Measurements from ENCODE around the gene SLCO2A1. TPM values are rescaled to one million over a fixed set of nuclear protein-coding genes. Genes with fewer than 3 reads are reported as not detected.

SLCO2A1 gene
- total RNA-seq, 4 donors from 2014 or later: 0.07 to 2.4 (median 1.3) TPM

DNA sequence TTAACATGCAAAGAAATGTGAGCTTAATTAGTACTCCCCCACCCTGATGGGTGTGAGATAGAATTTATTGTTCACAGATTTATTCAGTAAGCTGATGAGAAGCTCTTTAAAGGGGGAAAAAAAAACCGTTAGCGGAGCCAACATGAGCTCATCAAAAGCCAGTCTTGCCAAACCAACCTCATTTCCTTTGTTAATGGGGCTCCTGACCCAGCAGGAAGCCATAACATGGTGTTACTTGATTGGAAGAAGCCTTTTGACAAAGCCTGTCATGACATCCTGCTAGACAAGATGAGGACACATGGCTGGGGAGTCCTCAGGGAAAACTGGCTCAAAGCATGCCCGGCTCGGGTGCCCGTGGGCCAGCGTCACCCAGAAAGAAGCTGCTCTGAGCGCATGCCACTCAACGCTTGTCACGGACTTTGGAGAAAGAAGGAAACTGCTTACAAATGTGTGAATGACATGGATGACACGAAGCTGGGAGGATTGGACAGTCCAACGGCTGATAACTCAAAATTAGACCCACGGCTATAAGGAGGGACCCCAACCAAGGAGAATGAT, 64.6 kb downstream of the SLCO2A1 start:
- Histone ChIP-seq H3K36me3 (no peaks in the 10 kb centered on the region), H3K4me3 (no peak overlapping the region), H3K27ac (no peak overlapping the region), H3K4me1 (peaks cover 0 to 11% of the 10 kb centered on the region in 2 donors), H3K27me3 (no peaks in the 10 kb centered on the region), H3K9me3 (no peaks in the 10 kb centered on the region)
- TF ChIP-seq, protein P1, sequence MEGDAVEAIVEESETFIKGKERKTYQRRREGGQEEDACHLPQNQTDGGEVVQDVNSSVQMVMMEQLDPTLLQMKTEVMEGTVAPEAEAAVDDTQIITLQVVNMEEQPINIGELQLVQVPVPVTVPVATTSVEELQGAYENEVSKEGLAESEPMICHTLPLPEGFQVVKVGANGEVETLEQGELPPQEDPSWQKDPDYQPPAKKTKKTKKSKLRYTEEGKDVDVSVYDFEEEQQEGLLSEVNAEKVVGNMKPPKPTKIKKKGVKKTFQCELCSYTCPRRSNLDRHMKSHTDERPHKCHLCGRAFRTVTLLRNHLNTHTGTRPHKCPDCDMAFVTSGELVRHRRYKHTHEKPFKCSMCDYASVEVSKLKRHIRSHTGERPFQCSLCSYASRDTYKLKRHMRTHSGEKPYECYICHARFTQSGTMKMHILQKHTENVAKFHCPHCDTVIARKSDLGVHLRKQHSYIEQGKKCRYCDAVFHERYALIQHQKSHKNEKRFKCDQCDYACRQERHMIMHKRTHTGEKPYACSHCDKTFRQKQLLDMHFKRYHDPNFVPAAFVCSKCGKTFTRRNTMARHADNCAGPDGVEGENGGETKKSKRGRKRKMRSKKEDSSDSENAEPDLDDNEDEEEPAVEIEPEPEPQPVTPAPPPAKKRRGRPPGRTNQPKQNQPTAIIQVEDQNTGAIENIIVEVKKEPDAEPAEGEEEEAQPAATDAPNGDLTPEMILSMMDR (IDR thresholded peaks at IDR 0.05 in 4 of 5, conservative IDR thresholded peaks at IDR 0.05 in 1 of 5): no peak
- no peak for TF ChIP-seq POLR2A (IDR thresholded peaks at IDR 0.05)
- intact Hi-C loops (cut with DNase I; ENCODE audit: low total_unique reads) (no loop called here), in situ Hi-C loops (cut with MboI; ENCODE audit: low sequenced_read_pairs in 4 of 4) (no loop called here)
- no peak for DNase-seq
- ATAC-seq: no peak

DNA sequence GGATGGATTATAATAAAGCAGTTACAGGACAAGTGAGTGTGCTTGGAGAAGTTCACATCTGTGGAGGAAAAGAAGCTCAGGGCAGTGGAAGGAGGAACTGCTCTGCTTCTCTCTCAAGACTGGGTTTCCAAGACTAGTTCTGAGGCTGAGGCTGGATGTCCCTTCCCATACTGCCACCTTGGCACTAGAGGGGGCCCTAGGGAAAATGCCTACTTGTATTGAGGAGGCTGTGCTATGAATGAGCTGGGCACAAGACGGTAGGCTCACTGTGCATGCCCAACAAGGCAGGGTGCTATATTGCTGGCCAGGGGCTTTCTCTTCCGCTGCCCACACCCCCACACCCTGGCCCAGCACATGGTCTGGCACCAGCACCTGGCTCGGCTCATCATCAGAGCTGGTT, 65.2 kb downstream of the SLCO2A1 start:
- H3K4me1 ChIP-seq: peaks cover 0 to 11% of the 10 kb centered on the region in 2 donors
- H3K27me3 ChIP-seq: no peaks in the 10 kb centered on the region
- no peaks in the 10 kb centered on the region for H3K36me3 ChIP-seq
- no peaks in the 10 kb centered on the region for H3K9me3 ChIP-seq
- in situ Hi-C loops (cut with MboI; ENCODE audit: low sequenced_read_pairs in 4 of 4): no loop called here
- no peak for DNase-seq
- intact Hi-C loops (cut with DNase I; ENCODE audit: low total_unique reads): no loop called here
- no peak for ATAC-seq
- H3K4me3 ChIP-seq: no peak overlapping the region
- H3K27ac ChIP-seq: peak overlapping the region in 1 of 4 donors; percentile 27
- TF ChIP-seq, protein P1 (IDR thresholded peaks at IDR 0.05 in 4 of 5, conservative IDR thresholded peaks at IDR 0.05 in 1 of 5): no peak
- TF ChIP-seq POLR2A (IDR thresholded peaks at IDR 0.05): no peak

DNA sequence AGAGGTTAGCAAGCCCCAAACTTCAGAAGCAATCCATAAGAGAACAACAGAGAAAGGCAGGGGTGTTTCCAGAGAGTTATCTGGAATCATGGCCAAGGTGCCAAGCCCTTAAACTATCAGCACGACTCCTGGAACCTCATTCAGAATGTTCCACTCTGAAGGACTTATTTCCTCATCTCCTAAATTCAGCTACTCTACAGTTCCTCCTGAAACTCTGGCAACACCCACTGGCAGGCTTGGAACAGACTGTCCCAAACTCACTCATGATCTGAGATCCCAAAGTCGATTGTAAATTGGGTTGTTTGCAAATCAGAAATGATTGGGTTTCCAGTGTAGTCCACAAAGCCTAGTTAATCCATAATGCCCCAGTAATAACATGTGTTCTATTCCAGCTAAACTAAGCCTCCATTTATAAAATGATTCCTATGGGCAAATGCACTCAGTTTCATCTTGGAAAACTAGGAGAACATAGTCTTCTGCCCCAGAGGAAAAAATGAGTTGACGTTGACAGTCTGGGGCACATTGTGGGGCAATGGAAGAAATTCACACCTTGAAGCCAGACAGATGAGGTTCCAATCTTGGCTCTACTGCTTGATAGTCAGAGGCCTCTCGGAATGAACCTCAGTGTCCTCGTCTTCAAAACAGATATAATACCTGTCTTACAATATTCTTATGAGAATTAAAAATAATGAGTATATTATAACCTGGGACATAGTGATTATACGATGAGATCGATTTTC, 65.9 kb downstream of the SLCO2A1 start:
- intact Hi-C loops (cut with DNase I; ENCODE audit: low total_unique reads): no loop called here
- Histone ChIP-seq H3K27me3 (no peaks in the 10 kb centered on the region), H3K4me3 (no peak overlapping the region), H3K9me3 (no peaks in the 10 kb centered on the region), H3K4me1 (peaks cover 0 to 12% of the 10 kb centered on the region in 2 donors), H3K27ac (peak overlapping the region in 1 of 4 donors; percentile 27), H3K36me3 (no peaks in the 10 kb centered on the region)
- peak in 1 of 2 donors; percentile 40 for DNase-seq
- TF ChIP-seq, protein P1 (IDR thresholded peaks at IDR 0.05 in 4 of 5, conservative IDR thresholded peaks at IDR 0.05 in 1 of 5): no peak
- no peak for TF ChIP-seq POLR2A (IDR thresholded peaks at IDR 0.05)
- peak; percentile 73 to 86 for ATAC-seq
- in situ Hi-C loops (cut with MboI; ENCODE audit: low sequenced_read_pairs in 4 of 4): no loop called here

DNA sequence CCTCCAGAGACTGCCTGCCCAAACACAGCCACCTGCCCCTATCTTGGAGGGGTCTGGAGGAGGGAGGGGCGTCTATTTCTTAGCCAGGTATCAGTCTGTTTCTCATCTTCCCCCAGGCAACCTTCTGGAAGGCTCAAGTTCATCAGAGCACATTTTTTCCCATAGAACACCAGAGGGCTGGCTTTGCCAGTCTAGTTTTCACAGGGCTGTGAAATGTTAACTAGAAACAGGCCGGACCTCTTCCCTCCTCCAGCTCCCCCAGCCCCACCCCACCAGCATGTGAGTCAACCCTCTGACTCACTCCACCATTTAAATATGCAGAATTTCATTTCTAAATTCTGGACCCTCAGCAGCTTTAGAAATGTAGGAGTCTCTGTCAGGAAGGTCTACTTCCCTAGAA, 66.9 kb downstream of the SLCO2A1 start:
- no peak for ATAC-seq
- Histone ChIP-seq H3K4me3 (no peak overlapping the region), H3K27me3 (no peaks in the 10 kb centered on the region), H3K36me3 (no peaks in the 10 kb centered on the region), H3K4me1 (peaks cover 0 to 20% of the 10 kb centered on the region in 2 donors), H3K27ac (no peak overlapping the region), H3K9me3 (no peaks in the 10 kb centered on the region)
- in situ Hi-C loops (cut with MboI; ENCODE audit: low sequenced_read_pairs in 4 of 4): no loop called here
- intact Hi-C loops (cut with DNase I; ENCODE audit: low total_unique reads): no loop called here
- TF ChIP-seq, protein P1 (IDR thresholded peaks at IDR 0.05 in 4 of 5, conservative IDR thresholded peaks at IDR 0.05 in 1 of 5): no peak
- DNase-seq: no peak
